ENCODE results near the gene INCA1. TPM values are rescaled to one million over a fixed set of nuclear protein-coding genes. Genes with fewer than 3 reads are reported as not detected.

INCA1 gene
- total and polyA plus RNA-seq, 2 of the 13 experiments (the other 11 are each of a cell fraction or from before 2014, with no cell fraction given): 0.93 to 2.6 TPM

GRCh38 chr17:4967539-4968485 lies 29.5 kb downstream of the INCA1 start, which contains the start of gene SPAG7 (continued):
- TF ChIP-seq SP4 (CRISPR knock-in tag; IDR thresholded peaks at IDR 0.05) (peak; percentile 29; the same call in 1 of the 2 replicates), NFYC (CRISPR knock-in tag; IDR thresholded peaks at IDR 0.05) (peak; percentile 6; the same call in 1 of the 2 replicates), MIER3 (CRISPR knock-in tag; IDR thresholded peaks at IDR 0.05; ENCODE audit: borderline replicate concordance) (peak; percentile 57; the same call in 1 of the 2 replicates), SMAD1 (CRISPR knock-in tag; IDR thresholded peaks at IDR 0.05; ENCODE audit: borderline replicate concordance, low read depth) (no peak), KDM3A (CRISPR knock-in tag; IDR thresholded peaks at IDR 0.05; ENCODE audit: low read depth) (0 out of 2 replicates have a peak, but pooled peaks have one; percentile 35), NCOR1 (IDR thresholded peaks at IDR 0.05; ENCODE audit: borderline replicate concordance, low read length) (peak; percentile 9; the same call in 1 of the 2 replicates), ZNF225 (CRISPR knock-in tag; IDR thresholded peaks at IDR 0.05) (peak; percentile 38; the same call in 1 of the 2 replicates), ZNF564 (CRISPR knock-in tag; IDR thresholded peaks at IDR 0.05) (peak; percentile 51; the same call in 1 of the 2 replicates), POLR2A (IDR thresholded peaks at IDR 0.05; ENCODE audit: insufficient read depth in 1 of 2, low read depth in 2 of 2, low read length in 2 of 2) (peak; percentile 74 to 85), RORA (CRISPR knock-in tag; IDR thresholded peaks at IDR 0.05) (no peak), MXD3 (CRISPR knock-in tag; IDR thresholded peaks at IDR 0.05) (peak; percentile 51), YY1 (IDR thresholded peaks at IDR 0.05; ENCODE audit: insufficient read depth, insufficient replicate concordance, low read depth, low read length) (peak; percentile 97), ZBTB25 (CRISPR knock-in tag; IDR thresholded peaks at IDR 0.05) (no peak; the same call in 1 of the 2 replicates), ZNF619 (CRISPR knock-in tag; IDR thresholded peaks at IDR 0.05) (no peak), ZSCAN9 (CRISPR knock-in tag; IDR thresholded peaks at IDR 0.05; ENCODE audit: borderline replicate concordance) (0 out of 2 replicates have a peak, but pooled peaks have one; percentile 19), ZNF788 (CRISPR knock-in tag; IDR thresholded peaks at IDR 0.05; ENCODE audit: borderline replicate concordance) (no peak), ZSCAN31 (CRISPR knock-in tag; IDR thresholded peaks at IDR 0.05; ENCODE audit: low read depth) (peak; percentile 29; the same call in 1 of the 2 replicates), CCDC6 (CRISPR knock-in tag; IDR thresholded peaks at IDR 0.05) (0 out of 2 replicates have a peak, but pooled peaks have one; percentile 36), HOXA5 (CRISPR knock-in tag; IDR thresholded peaks at IDR 0.05) (0 out of 2 replicates have a peak, but pooled peaks have one; percentile 16), IRF9 (CRISPR knock-in tag; IDR thresholded peaks at IDR 0.05; ENCODE audit: borderline replicate concordance) (peak; percentile 69), PREB (CRISPR knock-in tag; IDR thresholded peaks at IDR 0.05) (no peak), ZNF468 (CRISPR knock-in tag; IDR thresholded peaks at IDR 0.05) (no peak), ZNF709 (CRISPR knock-in tag; IDR thresholded peaks at IDR 0.05) (peak; percentile 84), NRL (CRISPR knock-in tag; IDR thresholded peaks at IDR 0.05; ENCODE audit: borderline replicate concordance) (peak; percentile 85; the same call in 1 of the 2 replicates), ASH2L (IDR thresholded peaks at IDR 0.05; ENCODE audit: insufficient read length, low read depth, low read length) (peak; percentile 71), ZNF780A (CRISPR knock-in tag; IDR thresholded peaks at IDR 0.05) (0 out of 2 replicates have a peak, but pooled peaks have one; percentile 34)

All from HepG2 (cell line).